HG02678 (cell line): ENCODE measurements around the gene TACC2.
"Not testable (repeated sequence)": the region's sequence is repeated elsewhere in the genome, so short reads cannot be mapped to it uniquely, and the experiment has no call there.

Experiments used
- ATAC-seq: cut with Tn5 transposase; IDR thresholded peaks from one replicate; pipeline ENCODE4 v1.9.1; 2021; ENCODE audit warnings: mild to moderate bottlenecking, moderate library complexity; ENCODE audit not compliant: unreplicated experiment

TACC2 gene

DNA sequence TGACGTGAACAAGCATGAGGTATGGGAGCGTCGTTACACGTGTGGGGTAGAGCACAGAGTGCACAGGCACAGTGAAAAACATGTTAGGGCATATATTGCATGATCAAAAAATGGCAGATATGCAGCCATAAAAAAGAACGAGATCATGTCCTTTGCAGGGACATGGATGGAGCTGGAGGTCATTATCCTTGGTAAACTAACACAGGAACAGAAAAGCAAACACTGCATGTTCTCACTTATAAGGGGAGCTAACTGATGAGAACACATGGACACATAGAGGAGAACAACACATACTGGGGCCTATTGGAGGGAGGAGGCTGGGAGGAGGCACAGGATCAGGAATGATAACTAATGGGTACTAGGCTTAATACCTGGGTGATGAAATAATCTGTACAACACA, 66.3 kb downstream of the TACC2 start:
- ATAC-seq: no peak

DNA sequence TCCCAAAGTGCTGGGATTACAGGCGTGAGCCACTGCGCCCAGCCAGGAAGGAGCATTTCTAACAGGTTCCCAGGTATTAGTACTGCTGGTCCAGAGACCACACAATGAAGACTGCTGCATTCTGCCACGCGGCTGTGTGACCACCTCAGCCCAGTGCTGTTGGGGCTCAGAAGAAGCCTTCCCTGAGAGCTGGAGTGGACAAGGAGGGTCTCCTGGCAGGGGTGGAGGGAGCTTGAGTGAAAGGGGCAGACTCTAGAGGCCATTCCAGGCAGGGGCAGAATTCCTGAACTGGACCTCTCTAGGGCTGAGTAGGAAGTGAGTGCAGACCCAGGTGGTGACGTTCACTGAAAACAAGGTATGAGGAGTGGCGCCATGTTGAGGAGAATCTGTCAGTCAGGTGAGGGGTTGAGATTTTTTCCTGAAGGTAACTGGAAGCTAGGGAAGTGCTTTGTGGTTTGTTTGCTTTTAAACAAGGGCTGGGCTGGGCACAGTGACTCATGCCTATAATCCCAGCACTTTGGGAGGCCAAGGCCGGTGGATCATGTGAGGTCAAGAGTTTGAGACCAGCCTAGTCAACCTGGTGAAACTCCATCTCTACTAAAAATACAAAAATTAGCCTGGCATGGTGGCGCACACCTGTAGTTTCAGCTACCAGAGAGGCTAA, 67.6 kb downstream of the TACC2 start:
- no peak for ATAC-seq

DNA sequence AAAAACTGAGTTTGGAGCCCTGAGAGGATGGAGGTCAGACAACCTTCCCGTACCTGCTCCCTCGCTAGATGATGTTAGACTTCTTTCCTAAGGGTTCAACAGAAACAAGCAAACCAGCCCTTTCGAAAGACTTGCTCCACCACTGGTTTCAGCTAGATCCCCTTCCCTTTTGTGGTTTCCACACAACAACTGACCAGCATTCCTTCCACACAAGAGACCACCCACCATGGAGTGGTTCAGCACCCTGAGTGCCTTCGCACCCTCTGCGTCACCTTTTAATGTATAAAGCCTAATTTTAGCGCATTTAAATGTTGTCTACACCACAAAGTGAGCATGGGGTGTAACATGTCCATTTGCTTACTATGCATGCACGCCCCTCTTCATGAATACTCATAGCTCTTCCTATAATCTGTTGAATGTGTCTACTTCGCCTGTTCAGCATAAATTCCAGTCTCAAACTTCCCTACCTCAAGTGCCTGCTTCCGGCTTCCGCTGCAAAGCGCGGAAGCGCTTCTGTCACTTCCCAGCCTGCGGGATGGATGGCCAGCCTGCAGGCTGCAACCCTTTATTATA, 69.0 kb downstream of the TACC2 start:
- ATAC-seq: no peak

DNA sequence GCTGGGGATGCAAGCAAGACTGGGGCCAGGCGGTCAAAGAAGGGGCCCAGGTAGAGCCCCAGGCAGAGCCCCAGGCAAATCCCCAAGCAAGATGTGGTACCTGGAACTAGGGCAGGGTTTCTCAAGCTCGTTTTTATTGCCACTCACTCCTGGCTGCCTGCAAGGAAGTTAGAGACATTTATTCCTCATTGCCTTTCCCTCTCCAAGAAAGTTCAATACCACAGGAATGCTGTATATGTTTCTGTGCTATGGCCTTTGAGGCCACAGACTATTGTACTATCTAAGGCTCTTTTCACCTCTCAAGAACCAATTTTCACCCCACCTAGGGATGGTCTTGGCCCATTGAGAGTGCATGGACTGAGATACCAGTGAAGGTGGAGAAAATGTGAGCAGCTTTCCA, 71.3 kb downstream of the TACC2 start:
- ATAC-seq: no peak

DNA sequence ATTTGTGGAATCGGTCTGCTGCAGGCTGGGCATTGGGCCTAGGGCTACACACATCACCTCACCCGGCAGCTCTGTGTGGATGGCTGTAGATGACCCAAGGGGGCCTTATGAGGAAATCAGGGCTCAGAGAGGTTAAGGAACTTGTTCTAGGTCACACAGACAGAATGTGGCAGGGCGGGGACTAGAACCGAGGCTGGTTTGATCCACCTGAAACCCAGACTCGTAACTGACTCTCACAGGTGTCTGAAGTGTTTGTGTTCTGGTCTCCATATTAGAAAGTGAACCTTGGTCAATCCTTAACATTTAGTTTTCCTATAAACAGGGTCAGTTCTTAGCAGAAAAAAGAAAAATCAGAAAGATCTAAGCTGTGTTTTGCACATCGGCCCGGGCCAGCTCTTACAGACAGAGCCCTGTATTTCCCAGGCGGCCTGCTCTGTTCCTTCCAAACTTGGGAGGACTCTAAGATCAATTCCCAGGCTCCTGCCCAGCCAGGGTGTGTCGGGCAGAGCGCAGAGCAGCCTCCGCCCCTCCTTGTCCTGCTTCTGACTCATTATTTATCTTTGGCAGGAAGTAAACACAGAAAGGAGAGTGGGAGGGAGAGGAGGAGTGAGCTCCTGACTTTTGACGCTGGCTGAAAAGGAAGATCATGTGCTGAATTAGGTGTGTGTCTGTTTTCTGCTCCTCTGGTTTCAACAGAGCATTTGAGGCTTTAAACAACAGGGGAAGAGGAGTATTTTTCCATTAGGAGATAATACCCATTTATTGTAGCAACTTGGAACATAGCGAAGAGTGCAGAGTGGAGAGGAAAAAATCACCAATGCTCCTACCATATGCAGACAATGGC, 74.1 kb downstream of the TACC2 start:
- ATAC-seq: no peak

DNA sequence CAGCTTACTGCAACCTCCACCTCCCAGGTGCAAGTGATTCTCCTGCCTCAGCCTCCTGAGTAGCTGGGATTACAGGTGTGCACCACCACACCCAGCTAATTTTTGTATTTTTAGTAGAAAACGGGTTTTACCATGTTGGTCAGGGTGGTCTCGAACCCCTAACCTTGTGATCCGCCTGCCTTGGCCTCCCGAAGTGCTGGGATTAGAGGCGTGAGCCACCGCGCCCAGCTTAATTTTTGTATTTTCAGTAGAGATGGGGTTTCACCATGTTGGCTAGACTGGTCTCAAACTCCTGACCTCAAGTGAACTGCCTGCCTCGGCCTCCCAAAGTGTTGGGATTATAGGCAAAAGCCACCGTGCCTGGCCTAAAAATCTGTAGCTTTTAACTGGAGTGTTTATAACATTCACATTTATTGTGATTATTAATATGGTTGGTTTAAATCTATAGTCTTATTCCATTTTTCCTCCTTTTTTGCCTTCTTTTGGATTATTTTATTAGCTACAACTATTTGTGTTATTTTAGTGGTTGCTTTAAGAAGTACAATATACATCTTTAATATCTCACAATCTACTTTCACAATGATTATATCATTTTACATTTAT, 77.5 kb downstream of the TACC2 start:
- ATAC-seq: not testable (repeated sequence)

DNA sequence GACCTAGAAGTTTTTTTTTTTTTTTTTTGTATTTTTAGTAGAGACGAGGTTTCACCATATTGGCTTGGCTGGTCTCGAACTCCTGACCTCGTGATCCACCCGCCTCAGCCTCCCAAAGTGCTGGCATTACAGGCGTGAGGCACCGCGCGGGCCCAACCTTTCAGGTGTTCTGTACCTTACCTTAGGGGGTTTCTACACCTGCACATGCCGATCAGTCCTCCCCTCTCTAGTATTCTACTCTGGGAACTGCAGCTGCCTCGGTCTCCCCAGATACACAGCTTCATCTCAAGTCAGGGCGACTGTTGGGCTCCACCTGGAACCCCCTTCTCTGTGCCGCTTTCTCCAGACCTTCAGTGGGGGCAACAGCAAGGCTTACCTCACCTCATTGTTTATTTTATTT, 79.9 kb downstream of the TACC2 start:
- ATAC-seq: no peak

DNA sequence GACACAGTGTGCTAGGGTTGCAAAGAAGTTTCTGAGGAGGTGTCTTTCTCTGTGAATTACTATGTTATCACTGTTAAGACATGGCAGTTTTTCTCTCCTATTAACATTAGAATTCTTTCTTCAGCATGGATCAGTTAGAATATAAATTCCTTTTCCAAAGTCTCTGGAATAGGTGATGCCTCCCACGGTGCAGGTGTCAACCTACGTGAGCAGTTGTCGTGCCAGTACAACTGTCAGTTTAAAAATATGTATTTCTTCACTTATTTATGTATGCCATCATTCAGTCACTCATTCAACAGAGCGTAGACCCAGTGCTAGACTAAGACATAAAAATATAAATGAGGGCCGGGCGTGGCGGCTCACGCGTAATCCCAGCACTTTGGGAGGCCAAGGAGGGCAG, 83.5 kb downstream of the TACC2 start:
- ATAC-seq: no peak

DNA sequence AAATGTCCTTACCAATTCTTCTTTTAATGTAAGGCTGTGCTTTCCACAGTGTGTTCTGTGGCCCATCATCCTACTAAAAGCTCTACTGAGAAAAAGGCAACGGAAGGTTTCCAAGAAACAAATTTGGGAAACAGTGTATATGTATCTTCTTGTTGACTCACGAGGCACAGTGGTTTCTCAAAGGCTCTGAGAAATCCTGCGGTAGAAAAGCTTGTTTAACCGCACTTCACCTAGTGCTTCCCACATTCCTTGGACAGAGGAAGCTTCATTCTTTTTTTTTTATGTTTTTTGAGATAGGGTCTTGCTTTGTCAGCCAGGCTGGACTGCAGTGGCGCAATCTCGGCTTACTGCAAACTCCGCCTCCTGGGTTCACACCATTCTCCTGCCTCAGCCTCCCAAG, 84.5 kb downstream of the TACC2 start:
- ATAC-seq: no peak

DNA sequence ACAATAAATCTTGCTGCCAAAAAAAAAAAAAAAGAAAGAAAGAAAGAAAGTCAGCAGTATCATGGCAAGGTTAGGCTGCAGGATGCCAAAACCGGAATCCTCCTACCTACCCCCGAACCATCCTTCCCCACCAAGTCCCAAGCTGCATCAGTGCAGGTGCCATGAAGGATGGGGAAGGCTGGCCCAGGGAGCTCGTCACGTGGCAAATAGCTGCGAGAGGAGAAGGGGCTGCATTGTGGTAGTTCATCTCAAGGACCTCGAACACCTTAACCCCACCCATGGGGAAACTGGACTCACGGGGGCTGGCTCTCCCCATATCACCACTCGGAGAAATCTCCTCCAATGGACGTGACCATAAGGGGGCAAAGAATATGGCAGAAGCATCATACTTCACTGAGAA, 86.2 kb downstream of the TACC2 start:
- no peak for ATAC-seq

DNA sequence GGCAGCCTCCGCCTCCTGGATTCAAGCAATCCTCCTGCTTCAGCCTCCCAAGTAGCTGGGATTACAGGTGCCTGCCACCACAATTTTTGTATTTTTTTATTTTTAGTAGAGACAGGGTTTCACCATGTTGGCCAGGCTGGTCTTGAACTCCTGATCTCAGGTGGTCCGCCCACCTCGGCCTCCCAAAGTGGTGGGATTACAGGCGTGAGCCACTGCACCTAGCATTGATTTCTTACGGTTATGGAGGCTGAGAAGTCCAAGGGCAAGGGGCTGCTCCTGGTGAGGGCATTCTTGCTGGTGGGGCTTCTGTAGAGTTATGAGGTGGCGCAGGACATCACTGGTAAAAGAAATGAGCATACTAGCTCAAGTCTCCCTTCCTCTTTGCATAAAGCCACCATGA, 86.9 kb downstream of the TACC2 start:
- not testable (repeated sequence) for ATAC-seq

DNA sequence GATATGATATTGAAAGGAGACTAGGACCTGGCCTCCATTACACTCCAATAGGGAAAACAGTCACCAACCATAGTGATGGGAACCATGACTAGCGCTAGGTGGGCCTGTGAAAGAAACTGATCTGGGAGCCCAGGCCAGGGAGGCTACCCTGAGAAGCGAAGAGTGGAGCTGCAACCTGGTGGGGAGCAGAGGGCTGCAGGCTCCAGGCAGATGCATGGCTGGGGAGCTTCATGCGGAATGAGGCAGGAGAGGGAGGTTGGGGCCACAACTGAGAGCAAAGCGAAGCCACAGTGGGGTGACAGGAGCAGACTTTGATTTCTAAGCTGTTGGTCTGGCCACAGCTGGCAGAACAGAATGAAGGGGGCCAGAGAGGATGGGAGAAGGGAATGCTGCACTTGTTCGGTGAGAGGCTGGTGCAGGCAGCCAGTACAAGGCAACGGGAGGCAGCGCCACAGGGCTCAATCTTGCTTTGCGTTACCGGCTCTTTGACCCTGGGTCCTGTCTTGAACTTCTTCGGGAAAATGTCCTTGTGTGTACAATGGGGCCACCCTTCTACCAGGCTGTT, 88.4 kb downstream of the TACC2 start:
- ATAC-seq: no peak

DNA sequence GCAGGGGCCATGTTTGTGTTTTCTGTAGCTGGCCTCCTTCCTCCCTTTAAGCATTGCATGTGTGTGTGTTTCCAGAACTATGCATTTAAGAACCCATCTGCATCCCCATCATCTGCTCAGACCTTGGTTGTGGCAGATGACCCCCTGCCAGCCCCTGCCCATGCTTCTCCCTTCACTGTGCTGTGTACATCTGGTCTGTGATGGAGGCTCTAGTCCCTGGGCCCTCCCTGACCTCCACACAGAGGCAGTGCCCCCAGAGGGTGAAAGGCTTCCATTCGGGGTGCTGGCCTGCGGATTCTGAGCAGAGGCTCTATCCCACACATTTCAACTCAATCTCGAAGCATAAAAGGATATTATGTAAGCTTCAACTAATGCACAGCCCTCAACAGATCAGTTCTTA, 89.4 kb downstream of the TACC2 start:
- ATAC-seq: no peak

DNA sequence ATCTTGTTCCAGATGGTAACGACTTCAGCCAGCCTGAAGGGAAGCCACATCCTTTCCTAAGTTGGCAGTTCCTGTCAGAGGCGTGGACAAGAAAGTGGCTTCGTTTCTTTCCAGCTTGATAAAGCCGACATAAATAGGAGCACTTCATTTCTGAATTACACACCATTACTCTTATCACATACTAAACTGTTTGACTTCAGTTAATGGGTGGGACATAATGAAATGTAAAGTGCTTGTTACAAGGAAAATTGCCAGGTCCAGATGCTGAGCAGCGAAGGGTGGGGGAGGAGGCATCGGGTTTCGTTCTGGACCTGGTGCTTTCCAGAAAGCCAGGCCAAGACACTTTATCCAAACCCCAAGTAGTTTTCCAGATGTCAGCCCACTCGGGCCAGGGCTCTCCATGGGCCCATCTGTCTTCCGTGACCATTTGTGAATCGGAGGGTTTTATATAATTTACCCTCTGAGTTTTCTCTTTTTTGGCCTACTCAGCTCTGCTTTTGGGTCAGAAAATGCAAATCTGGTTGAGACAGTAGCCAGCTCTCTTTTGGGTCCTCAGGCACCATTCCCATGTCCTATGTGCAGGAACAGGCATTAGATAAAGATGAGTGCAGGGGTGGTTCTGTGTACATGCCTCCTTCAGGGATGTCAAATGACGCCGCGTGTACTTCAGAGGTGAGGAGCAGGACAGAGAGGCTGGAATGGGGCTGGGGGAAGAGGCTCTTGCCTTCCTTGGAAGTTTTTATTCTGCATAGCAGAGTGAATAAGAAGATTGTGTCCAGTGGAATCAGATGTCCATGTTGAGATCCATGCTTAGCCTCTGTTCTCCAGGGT, 90.2 kb downstream of the TACC2 start:
- no peak for ATAC-seq

DNA sequence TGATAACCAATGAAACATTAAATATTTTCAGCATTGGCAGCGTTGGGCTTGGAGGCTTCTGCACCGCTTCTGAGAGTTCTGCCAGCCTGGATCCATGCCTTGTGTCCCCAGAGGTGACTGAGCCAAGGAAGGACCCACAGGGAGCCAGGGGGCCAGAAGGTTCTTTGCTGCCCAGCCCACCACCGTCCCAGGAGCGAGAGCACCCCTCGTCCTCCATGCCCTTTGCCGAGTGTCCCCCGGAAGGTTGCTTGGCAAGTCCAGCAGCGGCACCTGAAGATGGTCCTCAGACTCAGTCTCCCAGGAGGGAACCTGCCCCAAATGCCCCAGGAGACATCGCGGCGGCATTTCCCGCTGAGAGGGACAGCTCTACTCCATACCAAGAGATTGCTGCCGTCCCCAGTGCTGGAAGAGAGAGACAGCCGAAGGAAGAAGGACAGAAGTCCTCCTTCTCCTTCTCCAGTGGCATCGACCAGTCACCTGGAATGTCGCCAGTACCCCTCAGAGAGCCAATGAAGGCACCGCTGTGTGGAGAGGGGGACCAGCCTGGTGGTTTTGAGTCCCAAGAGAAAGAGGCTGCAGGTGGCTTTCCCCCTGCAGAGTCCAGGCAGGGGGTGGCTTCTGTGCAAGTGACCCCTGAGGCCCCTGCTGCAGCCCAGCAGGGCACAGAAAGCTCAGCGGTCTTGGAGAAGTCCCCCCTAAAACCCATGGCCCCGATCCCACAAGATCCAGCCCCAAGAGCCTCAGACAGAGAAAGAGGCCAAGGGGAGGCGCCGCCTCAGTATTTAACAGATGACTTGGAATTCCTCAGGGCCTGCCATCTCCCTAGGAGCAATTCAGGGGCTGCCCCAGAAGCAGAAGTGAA, 93.9 kb downstream of the TACC2 start:
- ATAC-seq: no peak

DNA sequence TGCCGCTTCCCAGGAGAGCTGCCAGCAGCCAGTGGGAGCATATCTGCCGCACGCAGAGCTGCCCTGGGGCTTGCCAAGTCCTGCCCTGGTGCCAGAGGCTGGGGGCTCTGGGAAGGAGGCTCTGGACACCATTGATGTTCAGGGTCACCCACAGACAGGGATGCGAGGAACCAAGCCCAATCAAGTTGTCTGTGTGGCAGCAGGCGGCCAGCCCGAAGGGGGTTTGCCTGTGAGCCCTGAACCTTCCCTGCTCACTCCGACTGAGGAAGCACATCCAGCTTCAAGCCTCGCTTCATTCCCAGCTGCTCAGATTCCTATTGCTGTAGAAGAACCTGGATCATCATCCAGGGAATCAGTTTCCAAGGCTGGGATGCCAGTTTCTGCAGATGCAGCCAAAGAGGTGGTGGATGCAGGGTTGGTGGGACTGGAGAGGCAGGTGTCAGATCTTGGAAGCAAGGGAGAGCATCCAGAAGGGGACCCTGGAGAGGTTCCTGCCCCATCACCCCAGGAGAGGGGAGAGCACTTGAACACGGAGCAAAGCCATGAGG, 94.6 kb downstream of the TACC2 start:
- no peak for ATAC-seq

DNA sequence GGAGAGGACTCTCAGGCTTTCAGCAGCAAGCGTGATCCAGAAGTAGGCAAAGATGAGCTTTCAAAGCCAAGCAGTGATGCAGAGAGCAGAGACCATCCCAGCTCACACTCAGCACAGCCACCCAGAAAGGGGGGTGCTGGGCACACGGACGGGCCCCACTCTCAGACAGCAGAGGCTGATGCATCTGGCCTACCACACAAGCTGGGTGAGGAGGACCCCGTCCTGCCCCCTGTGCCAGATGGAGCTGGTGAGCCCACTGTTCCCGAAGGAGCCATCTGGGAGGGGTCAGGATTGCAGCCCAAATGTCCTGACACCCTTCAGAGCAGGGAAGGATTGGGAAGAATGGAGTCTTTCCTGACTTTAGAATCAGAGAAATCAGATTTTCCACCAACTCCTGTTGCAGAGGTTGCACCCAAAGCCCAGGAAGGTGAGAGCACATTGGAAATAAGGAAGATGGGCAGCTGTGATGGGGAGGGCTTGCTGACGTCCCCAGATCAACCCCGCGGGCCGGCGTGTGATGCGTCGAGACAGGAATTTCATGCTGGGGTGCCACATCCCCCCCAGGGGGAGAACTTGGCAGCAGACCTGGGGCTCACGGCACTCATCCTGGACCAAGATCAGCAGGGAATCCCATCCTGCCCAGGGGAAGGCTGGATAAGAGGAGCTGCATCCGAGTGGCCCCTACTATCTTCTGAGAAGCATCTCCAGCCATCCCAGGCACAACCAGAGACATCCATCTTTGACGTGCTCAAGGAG, 95.5 kb downstream of the TACC2 start:
- no peak for ATAC-seq

DNA sequence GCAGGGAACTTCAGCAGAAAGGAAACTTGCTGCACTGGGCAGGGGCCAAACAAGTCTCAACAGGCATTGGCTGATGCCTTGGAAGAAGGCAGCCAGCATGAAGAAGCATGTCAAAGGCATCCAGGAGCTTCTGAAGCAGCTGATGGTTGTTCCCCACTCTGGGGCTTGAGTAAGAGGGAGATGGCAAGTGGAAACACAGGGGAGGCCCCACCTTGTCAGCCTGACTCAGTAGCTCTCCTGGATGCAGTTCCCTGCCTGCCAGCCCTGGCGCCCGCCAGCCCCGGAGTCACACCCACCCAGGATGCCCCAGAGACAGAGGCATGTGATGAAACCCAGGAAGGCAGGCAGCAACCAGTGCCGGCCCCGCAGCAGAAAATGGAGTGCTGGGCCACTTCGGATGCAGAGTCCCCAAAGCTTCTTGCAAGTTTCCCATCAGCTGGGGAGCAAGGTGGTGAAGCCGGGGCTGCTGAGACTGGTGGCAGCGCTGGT, 96.5 kb downstream of the TACC2 start:
- ATAC-seq: no peak
